HG03342 (cell line): ENCODE data around the gene CDH8.
"Not testable (repeated sequence)": the region's sequence is repeated elsewhere in the genome, so short reads cannot be mapped to it uniquely, and the experiment has no call there.

ENCODE experiments used
- ATAC-seq: cut with Tn5 transposase; IDR thresholded peaks from one replicate; pipeline ENCODE4 v1.9.1; 2021; ENCODE audit warnings: mild to moderate bottlenecking, moderate library complexity; ENCODE audit not compliant: unreplicated experiment

CDH8 gene

DNA sequence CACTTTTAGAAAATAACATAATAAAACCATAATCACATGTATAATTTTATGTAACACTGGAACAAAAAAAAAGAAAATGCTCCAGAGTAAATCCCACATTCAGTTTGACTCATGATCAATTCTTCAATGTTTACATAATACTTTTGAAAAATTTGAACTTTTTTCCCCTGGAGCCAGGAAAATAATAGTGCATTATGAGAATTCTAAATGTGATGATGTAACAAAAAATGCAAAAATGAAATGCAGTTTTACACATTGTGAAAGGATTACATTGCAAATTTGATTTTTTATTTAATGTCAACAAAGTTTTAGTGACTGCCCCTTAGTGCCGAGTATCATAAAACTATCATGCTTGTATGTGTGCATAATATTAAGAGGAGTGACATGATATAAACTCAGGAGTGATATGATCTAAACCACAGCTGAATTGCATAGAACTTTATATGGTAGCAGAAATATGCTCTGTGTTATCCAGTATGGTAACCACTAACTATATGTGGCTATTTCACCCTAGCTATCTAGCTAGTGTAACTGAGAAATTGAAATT is 238.2 kb downstream of the CDH8 start:
- ATAC-seq = no peak

DNA sequence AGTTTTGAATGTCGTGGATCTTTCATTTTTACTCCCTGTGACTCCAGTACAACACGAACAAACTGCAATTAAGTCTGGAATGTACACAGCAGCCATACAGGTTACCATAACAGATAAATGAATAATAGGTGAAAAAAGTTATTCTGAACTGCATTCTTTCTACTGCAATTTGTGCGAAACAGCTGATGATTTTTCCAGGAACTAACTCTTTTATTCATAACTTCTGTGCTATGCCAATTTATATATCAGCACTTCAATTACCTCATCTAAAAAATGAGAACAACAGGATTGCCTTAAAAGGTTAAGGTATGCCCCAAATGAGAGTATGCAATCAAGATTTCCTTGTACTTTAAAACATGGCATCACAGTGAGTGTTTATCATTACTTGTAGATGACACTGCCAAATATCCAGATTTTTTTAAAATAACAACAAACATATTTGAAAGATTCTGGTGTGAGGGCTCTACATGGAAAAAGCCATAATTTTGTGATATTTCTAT is 238.9 kb downstream of the CDH8 start:
- ATAC-seq = no peak

DNA sequence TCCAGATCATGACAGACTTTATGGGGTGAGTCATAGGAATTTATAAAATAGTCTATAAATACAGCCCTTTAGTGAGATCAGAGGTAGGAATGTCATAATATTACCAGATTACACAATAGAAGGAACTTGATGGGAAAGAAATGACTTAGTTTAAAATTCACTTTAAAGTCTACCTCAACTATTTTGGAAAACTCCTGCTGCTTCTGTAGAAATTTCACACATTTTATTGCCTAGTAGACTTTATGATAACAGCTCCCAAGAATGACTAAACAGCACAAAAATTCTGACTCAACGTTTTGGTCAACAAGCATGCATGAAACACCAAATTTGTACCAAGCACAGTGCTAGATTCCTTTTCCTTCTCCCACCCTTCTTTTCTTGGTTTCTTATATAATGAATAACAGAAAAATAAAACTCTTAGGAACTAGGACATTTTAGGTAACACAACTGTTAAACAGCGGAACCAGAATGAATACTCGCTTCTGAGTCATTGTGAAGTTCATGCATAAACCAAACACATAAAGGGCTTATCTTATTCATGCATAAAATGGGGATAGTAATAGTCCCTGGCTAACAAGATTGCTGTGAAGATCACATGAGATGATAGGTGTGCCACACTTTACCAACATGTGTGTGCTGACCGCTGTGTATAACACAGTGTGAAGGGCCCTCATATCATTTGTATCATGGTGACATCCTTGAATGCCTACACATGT is 243.9 kb downstream of the CDH8 start:
- ATAC-seq = no peak

DNA sequence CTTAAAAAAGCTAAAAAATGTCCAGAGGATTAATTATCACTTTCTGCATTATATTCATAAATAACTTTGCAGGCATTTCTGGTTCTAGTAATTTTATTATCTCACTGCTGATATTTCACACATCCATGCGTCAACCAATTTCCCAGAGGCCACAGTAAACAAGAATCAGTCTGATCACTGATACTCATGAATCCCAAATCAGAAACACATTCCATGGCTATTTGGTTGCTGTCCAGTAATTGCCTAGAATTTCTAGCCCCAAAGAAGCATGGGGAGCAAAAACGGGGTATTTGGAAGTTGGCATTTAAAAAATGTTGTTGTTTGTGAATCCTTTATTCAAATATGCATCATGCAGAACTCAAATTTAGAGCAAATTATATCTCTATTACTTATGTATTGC is 244.8 kb downstream of the CDH8 start:
- ATAC-seq = no peak

DNA sequence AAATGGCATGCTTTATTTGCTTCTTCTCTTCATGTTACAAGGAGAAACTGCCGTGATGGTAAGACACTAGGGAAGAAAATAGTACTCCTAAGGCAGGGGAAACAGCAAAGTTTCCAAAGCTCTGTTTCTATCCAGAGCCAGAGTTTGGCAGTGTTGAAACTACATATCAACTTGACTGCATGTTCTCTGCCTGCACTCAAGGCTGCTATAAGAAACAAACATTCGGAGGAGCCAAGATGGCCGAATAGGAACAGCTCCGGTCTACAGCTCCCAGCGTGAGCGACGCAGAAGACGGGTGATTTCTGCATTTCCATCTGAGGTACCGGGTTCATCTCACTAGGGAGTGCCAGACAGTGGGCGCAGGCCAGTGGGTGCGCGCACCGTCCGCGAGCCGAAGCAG is 254.4 kb downstream of the CDH8 start:
- ATAC-seq = not testable (repeated sequence)

DNA sequence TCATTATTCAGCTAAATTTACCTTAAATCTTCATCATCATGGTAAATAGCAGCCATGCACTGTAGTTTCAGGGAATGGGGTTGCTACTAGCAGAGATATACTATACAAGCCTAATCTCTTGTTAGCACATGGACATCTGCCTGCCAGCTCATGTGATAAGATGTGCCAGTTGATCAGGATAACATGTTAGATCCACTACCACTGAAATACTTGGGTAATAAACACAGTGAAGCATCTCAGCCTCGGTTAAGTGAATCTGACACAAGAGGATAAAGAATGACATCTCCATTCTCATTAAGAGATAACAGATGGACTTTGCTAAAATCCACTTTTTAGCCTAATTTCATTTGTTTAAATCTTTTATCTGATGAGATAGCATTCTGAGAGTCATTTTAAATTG is 256.1 kb downstream of the CDH8 start:
- ATAC-seq = no peak

DNA sequence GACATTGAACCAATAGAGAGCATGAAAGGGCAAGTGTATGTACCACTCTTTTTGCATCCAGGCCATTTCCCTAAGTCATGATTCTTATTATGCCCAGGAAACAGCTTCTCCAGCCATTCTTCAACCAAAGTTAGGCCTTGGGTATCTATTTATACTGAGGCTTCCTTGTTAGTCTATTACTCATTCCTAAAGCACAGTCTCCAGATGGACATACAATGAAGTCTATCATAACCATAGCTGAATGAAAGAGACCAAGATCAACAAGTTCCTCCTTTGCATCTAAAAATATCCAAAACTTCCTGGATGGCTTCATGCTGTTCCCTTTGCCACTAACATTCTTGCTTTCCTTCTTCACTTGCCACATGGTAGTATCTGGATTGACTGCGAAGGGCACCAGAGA is 265.9 kb downstream of the CDH8 start:
- no peak for ATAC-seq

DNA sequence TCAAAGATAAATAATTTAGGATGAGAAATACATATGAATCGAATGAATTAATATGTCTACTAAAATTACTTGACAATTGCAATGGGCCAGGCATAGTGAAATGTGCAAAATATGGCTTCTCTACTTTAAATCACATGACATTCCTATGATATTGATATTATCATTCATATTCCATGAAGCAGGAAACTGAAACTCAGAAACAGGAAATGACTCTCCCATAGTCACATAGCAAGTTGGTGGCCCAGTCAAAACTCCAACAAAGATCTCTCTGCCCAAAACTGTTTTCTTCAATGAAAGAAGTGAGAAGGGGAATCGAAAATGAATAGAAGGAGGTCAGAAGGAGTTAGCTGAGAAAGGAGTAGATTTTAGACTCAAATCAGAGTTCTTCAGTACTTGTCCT is 272.2 kb downstream of the CDH8 start:
- ATAC-seq = no peak

DNA sequence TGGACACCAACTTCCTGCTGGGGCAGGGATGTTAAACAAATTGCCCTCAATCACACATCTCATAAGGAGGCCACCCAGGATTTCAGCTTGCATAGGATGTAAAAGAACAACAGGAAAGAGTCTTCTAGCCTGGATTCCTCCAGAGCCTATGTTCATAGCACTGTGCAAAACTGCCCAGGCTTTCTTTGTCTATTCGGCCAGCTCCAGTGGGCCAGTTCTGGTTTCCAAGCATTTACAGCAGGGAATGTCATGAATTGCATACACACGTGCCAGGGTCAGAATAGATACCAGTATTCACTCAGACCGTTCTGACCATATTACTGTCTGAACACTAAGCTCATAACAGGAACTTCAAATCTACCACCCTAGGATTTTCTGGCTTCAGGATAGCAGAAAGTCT is 273.2 kb downstream of the CDH8 start:
- no peak for ATAC-seq

DNA sequence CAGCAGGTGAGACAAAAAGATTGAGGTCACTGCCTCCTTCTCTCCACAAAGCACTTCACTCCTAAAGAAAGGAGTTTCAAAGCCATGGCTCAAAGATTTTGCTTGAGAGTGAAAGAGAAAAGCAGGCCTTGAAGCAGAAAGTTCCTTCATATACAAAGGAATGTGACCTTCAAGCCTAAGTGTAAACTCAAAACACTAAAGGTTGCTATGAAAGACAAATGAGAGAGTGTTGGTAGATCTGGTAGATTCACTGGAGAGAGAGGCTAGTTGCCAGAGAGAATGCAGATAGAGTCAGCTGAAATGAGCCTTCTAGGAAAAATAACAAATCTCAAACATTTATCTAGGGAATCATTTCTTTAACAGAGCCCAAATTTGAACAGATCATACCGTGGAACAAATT is 305.2 kb downstream of the CDH8 start:
- no peak for ATAC-seq

DNA sequence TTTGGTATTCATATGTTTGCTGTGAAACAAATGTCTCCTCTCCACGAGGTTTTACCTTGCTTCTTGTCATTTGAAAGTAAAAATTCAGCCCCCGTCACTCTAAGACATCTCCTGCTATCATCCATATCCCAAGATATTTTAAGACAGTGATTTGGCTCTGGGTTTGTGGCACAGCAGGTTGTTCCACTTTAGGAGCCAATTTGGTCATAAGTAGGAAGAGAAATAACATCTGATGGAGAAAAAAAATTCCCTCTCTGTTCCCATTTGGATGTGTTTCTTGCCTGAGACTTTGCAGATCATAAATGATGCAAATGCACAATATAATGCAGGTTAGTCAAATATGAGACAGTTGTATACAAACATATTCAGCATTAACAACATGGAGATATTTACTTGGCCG is 309.5 kb downstream of the CDH8 start:
- ATAC-seq = no peak

DNA sequence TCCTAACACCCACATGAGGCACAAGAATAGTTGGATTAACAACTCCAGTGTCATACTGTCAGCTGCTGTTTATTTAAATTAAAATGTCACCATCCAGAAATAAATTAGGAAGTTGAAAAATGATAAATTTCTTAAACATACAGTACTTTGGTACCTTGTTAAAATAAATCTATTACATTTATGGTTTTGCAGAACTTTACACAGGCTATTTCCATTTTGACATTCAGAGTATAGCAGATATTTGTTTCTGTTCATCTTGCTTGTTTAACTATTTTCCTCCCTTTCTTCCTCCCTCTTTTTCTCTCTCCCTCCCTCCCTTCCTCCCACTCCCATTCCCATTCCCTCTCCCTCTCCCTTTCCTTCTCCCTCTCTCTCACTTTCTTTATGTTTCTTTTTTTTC is 310.1 kb downstream of the CDH8 start:
- ATAC-seq = no peak

DNA sequence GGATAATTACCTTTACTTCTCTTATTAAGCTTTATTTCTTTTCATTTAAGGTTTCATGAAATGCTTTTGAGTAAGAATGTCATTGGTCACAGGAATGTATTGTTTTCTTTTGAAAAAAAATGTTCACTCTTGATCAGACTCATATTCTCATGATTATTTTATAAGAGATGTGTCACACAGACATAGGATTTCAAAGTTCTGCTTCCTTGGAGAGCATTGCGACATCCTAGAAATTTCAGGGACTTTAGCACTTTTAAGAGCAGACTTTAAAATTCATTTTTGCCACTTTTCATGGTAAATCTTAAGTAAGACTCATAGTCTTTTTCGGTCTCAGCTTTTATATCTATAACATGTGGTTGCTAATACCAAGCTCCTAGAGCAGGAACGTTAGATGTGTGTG is 314.7 kb downstream of the CDH8 start:
- no peak for ATAC-seq

DNA sequence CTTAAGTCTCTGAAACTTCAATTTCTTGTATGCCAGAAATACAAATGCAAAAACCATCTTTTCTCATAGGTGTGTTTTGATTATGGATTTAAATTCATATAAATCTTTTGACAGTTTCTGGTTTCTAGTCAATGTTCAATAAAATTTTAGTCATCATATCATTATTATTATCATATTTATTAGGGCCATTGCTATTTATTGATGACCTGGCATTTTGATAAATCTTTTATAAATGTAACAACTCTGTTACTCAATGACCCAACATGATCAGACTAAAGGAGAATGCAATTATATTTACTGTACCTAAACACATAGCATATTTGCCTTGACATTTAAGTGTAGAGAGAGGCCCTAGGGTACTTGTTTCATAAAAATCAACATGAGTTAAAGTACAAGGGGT is 320.8 kb downstream of the CDH8 start:
- no peak for ATAC-seq

DNA sequence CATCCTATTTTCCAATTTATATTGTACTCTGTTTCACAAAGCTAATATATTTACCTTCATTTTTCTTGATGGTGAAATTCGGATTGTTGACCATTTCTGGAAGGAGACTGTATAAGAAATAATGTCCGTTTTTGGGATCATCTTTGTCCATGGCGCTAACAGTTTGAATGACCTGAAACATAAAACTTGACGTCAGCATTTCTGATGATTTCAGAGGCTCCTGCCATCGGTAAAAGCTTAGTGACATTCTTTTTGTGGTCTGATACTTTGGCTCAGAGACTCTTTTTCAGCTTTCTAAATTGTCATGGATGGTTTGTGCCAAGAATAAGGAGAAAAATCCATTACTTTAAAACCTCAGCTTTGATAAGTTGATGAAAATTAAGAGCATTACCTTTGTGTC is 322.5 kb downstream of the CDH8 start:
- ATAC-seq = no peak

DNA sequence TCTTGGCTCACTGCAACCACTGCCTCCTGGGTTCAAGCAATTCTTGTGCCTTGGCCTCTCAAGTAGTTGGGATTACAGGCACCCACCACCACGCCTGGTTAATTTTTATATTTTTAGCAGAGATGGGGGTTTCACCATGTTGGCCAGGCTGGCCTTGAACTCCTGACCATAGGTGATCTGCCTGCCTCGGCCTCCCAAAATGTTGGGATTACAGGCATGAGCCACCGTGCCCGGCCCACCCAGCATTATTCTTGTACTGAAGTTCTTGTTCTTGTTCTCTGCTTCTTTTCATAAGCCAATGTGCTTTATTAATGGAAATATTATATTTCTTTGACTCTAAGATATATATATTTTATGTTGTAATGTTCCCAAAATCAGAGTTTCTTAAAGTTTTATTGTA is 336.6 kb downstream of the CDH8 start:
- not testable (repeated sequence) for ATAC-seq

DNA sequence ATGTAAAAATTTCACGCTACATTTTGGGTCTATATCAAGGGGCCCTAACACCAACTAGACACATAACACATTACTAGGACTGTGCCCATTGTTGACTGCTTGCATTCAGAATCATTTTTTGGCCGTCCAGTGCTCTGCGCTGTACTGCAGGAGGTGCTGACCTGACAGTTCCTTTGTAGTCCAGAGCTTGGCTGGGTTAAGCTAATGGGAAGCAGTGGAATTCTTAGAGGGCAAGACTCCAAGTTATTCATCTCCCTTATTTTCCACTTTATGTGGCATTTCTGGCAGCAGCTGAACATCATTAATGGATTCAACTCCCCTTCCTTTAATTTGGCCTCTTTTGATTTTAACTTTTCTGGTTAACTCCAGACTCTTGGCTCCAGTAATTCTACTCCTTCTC is 351.7 kb downstream of the CDH8 start:
- ATAC-seq = no peak

DNA sequence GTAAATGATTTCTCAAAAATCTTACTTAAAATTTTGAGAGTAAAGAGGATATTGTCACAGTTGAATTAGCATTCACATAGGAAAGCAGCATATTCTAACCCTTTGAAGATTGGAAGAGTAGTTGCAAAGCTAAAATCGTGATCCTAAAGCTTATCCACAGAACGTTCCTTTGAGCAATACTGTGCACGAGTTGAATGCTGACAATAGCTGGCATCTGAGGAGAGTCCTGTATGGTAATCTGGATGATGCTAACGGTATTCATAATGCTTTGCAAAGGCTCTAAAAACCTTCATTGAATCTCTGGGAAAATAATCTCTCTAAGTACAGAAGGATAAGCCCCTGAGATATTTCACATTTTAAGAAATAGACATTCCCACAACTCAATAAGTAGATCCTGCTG is 354.6 kb downstream of the CDH8 start:
- no peak for ATAC-seq

DNA sequence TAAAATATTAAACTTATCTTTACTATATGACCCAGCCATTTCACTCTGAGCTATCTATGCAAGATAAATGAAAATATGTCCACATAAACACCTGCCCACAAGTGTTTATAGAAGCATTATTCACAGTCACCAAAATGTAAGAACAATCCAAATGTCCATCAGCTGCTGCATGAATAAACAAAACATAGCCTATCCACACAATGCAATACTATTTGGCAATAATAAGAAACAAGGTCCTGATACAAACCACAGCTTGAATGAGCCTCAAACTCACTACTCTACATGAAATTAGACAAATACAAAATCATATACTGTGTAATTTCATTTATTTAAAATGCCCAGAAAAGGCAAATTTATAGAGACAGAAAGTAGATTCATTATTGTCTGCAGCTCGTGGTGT is 355.1 kb downstream of the CDH8 start:
- no peak for ATAC-seq

DNA sequence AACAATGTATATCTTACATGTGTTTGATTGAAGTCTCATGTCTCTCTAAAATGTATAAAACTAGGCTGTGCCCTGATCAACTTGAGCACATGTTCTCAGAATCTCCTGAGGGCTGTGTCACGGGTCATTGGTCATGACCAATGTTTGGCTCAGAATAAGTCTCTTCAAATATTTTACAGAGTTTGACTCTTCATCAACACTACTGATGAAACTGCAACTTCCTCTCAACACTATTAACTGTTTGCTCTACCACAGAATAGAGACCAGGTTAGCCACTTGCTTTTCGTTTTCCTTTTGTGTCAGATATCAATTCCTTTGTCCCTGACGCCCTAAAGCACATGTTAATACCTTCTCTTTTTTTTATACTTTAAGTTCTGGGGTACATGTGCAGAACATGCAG is 358.1 kb downstream of the CDH8 start:
- no peak for ATAC-seq

DNA sequence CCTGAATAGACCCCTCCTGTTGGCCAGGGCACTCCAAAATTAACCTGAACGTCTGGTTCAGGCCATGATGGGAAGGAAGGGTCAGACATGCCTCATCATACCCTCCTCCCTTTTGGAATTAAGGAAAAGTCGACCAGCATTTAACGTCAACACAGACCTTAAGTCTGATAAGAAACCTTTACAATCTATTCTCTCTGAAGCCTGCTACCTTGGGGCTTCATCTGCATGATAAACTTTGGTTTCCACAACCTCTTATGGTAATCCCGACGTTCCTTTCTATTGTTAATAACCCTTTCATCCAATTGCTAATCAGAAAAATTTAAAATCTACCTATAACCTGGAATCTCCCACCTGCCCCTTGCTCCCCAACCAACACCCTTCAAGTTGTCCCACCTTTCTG is 358.5 kb downstream of the CDH8 start:
- no peak for ATAC-seq

DNA sequence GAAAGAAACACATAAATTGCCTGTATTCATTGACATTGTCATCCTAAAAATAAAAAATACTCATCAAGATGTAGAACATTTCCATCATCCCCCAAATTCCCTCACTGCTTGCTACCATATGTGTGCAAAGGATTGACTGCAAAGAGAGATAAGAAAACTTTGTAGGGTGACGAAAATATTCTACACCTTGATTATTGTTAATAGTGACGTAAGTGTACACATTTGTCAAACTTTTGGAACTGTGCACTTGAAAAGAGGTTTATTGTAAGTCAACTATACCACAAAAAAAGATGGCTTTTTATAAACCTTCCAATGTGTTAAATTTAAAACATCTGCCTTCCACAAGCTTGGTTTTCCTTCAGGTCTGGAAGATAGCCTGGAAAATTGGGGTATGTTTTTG is 359.5 kb downstream of the CDH8 start:
- ATAC-seq = no peak

DNA sequence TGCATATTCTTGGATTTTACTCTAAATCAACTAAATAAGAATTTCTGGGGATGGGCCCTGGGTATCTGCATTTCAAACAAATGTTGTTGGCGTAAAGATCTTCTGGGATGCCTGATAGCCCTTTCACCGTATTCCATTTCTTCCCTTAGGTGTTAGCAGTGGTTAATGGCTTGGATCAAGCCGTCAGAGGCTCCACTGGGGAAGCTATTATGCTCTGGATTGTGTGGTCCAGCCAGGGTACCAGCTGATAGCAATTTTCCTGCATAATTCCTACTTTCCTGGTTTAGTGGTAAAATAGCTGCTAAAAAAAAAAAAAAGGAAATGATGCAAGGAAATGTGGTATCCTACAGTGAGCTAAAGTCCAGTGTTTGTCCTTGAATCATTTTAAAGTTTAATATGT is 365.1 kb downstream of the CDH8 start:
- ATAC-seq = no peak
